Measurements from ENCODE around the gene CIAO3. TPM values are rescaled to one million over a fixed set of nuclear protein-coding genes. Genes with fewer than 3 reads are reported as not detected.

CIAO3 gene
- total RNA-seq (10 to 100 TPM; 12.3 to 25.9 (median 23.6) TPM), polyA plus RNA-seq (10 to 100 TPM; 26.7 to 43.0 (median 38.9) TPM)
- long read RNA-seq, donor 1, transcript CIAO3-201 (11 exons, 2,112 nt), result major isoform, 15 of 23 reads
- long read RNA-seq, donor 1, partial matches to known transcripts, result 6 of 23 reads
- long read RNA-seq, donor 1, other reads (novel, unspliced or antisense), result 2 of 23 reads
- long read RNA-seq, donor 2, transcript CIAO3-201 (11 exons, 2,112 nt), result major isoform, 35 of 62 reads
- long read RNA-seq, donor 2, partial matches to known transcripts, result 10 of 62 reads
- long read RNA-seq, donor 2, other reads (novel, unspliced or antisense), result 13 of 62 reads

DNA sequence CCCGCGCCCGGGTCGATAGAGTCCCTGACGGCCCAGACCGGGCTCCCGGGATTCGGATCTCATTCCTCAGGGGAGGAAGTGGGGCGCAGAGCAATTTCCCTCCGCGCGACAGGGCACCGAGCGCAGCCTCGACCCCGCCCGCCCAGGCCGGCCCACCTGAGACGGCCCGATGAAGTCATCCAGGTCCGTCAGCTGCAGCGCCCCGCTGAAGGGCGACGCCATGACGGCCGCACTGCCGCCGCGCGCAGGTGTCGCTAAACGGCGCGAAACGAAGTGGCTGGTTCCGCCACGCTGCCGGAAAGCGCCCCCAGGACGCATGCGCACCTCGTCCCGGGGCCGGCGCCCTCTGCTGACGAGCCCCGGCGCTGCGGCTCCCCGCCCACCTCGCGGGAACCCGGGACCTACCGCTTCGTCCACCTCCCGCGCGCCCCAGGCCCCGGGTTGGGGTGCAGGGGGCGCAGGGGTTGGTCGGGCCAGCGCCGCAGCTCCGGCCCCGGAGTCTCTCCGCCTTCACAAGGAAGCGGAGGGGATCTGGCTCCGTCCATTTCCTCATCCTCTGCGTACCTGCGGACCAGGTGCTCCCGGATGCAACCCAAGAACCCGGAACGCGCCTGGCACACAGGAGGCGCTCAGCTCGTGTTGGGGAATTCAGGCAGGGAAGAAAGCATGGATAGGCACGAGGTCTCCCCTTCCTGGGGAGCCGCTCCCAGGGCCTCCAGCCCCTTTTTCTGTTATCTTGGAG is at the start of gene CIAO3:
Gene CIAO3 (minus strand): TSS at position 234 of the 742 bp plus-strand sequence. CDS start 12 bp downstream, at position 222.
- H3K4me3 ChIP-seq, result peak within 1 kb of the TSS; percentile 93
- H3K27me3 ChIP-seq (ENCODE audit: insufficient read depth in 3 of 3, low read length in 2 of 3), result peaks cover 0 to 10% (median 0%) of the 10 kb centered on the region in 3 donors
- intact Hi-C loops (cut with DNase I), result loop anchor here in 1 of 2 donors (1.0 kb wide), 1 partner anchor 30 kb away; no protein-coding TSS in a partner anchor
- TF ChIP-seq, protein P1, sequence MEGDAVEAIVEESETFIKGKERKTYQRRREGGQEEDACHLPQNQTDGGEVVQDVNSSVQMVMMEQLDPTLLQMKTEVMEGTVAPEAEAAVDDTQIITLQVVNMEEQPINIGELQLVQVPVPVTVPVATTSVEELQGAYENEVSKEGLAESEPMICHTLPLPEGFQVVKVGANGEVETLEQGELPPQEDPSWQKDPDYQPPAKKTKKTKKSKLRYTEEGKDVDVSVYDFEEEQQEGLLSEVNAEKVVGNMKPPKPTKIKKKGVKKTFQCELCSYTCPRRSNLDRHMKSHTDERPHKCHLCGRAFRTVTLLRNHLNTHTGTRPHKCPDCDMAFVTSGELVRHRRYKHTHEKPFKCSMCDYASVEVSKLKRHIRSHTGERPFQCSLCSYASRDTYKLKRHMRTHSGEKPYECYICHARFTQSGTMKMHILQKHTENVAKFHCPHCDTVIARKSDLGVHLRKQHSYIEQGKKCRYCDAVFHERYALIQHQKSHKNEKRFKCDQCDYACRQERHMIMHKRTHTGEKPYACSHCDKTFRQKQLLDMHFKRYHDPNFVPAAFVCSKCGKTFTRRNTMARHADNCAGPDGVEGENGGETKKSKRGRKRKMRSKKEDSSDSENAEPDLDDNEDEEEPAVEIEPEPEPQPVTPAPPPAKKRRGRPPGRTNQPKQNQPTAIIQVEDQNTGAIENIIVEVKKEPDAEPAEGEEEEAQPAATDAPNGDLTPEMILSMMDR (IDR thresholded peaks at IDR 0.05), result peak; percentile 90
- H3K27ac ChIP-seq, result peak within 1 kb of the TSS; percentile 77
- H3K9me3 ChIP-seq, result no peaks in the 10 kb centered on the region
- H3K36me3 ChIP-seq (ENCODE audit: insufficient read depth in 1 of 2, low read depth in 1 of 2), result peaks cover 0 to 28% of the 10 kb centered on the region in 2 donors
- ATAC-seq (peak; percentile 95 to 98 (median 98)), DNase-seq (peak; percentile 90 to 94)
- WGBS, 3 donors, result 1% methylated on average over 50 to 79 of the region's 79 CpGs
- H3K4me1 ChIP-seq, result peaks cover 12% of the 10 kb centered on the region

DNA sequence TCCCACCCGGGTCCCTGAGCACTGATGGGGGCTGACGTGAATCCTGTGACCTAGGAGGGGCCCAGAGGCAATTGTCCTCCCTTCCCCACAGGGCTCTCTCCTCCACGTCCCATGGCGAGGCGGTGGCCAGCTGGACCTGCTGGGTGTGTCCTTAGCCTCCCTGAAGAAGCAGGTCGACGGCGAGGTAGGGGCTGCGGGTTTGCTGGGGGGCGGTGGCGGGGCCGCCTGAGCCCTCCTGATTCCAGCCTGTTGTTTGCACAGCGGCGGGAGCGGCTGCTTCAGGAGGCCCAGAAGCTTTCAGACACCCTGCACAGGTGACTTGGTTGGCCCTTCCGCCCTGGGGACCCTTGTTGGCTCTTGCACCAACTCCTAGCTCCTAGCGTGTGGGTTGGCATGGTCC is 49.3 kb upstream of the CIAO3 start:
- Histone ChIP-seq H3K4me3 (no peak overlapping the region), H3K27ac (no peak overlapping the region), H3K9me3 (no peaks in the 10 kb centered on the region), H3K27me3 (ENCODE audit: insufficient read depth in 3 of 3, low read length in 2 of 3) (no peaks in the 10 kb centered on the region), H3K4me1 (peaks cover 14% of the 10 kb centered on the region), H3K36me3 (ENCODE audit: insufficient read depth in 1 of 2, low read depth in 1 of 2) (no peaks in the 10 kb centered on the region)
- intact Hi-C loops (cut with DNase I), result no loop called here
- TF ChIP-seq, protein P1 (IDR thresholded peaks at IDR 0.05), result no peak
- no peak for DNase-seq
- no peak for ATAC-seq
- WGBS, 3 donors, result 93 to 98% (median 95%) methylated on average over 16 to 17 of the region's 17 CpGs

DNA sequence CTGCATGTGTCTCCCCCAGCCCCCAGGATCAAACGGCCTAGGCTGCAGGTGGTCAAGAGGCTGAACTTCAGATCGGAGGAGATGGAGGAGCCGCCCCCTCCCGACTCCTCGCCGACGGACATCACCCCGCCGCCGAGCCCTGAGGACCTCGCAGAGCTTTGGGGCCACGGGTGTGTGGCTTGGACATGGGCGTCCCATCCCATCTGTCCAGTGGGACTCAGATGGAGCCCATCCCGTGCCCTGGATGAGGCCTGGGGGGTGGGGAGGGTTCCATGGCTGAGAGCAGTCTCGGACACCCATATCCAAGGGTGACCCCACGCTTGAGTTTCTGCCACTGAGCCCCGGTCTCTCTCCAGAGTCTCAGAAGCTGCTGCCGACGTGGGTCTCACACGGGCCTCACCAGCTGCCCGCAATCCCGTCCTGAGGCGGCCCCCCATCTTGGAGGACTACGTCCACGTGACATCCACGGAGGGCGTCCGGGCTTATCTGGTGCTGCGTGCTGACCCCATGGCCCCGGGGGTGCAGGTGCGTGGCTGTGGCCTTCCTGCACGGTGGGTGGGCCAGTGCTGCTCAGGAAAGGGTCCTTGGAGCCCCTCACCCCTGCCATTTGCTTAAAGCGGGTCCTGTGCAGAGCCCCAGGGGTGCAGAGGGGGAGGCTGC is 48.5 kb upstream of the CIAO3 start:
- intact Hi-C loops (cut with DNase I), result loop anchor here (5.0 to 10.0 kb wide), 2 partner anchors 77 to 215 kb away; no protein-coding TSS in a partner anchor
- ATAC-seq (no peak), DNase-seq (no peak)
- TF ChIP-seq, protein P1 (IDR thresholded peaks at IDR 0.05), result no peak
- no peak overlapping the region for H3K27ac ChIP-seq
- no peaks in the 10 kb centered on the region for H3K36me3 ChIP-seq (ENCODE audit: insufficient read depth in 1 of 2, low read depth in 1 of 2)
- no peaks in the 10 kb centered on the region for H3K27me3 ChIP-seq (ENCODE audit: insufficient read depth in 3 of 3, low read length in 2 of 3)
- peak overlapping the region; percentile 81 for H3K4me3 ChIP-seq
- H3K4me1 ChIP-seq, result peaks cover 14% of the 10 kb centered on the region
- WGBS, 3 donors, result 69 to 72% (median 69%) methylated on average over 29 to 33 of the region's 33 CpGs
- no peaks in the 10 kb centered on the region for H3K9me3 ChIP-seq

DNA sequence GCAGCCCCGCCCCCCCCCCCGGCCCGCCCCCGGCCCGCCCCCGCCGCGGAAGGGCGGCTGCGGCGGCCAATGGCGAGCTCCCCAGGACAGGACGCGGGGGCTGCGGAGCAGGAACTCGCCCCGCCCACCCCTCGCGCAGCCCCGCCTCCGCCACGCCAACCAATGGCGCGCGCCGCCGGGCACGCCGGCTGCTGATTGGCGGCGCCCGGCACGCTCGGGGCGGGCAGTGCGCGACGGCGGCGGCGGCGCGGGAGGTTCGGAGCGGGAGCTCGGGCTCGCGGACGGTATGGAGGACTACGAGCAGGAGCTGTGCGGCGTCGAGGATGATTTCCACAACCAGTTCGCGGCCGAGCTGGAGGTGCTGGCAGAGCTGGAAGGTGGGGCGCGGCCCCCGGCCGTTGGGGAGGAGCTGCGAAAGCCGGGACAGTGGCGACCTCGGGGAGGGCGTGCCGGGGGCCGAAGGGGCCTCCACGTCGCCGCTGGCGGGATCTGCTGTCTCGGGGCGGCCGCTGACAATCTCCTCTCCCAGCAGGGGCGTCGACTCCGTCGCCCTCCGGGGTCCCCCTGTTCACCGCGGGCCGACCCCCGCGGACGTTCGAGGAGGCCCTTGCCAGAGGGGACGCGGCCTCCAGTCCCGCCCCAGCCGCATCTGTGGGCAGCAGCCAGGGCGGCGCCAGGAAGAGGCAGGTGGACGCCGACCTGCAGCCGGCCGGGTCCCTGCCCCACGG is 47.8 kb upstream of the CIAO3 start, which contains the start of gene CHTF18:
Gene CHTF18 (plus strand): TSS at position 222 of the 728 bp plus-strand sequence. CDS start 65 bp downstream, at position 287.
- intact Hi-C loops (cut with DNase I), result loop anchor here (5.0 to 10.0 kb wide), 2 partner anchors 76 to 214 kb away; no protein-coding TSS in a partner anchor
- Histone ChIP-seq H3K4me1 (peaks cover 14% of the 10 kb centered on the region), H3K27me3 (ENCODE audit: insufficient read depth in 3 of 3, low read length in 2 of 3) (peaks cover 0 to 6% (median 0%) of the 10 kb centered on the region in 3 donors), H3K36me3 (ENCODE audit: insufficient read depth in 1 of 2, low read depth in 1 of 2) (no peaks in the 10 kb centered on the region), H3K27ac (peak within 1 kb of the TSS; percentile 48), H3K9me3 (no peaks in the 10 kb centered on the region), H3K4me3 (peak within 1 kb of the TSS; percentile 81)
- ATAC-seq (peak; percentile 93 to 97 (median 96)), DNase-seq (peak; percentile 93 to 95)
- WGBS, 3 donors, result 0 to 1% (median 1%) methylated on average over 31 to 97 of the region's 97 CpGs
- TF ChIP-seq, protein P1 (IDR thresholded peaks at IDR 0.05), result no peak
